Calu3 (cell line): ENCODE measurements around the gene BCAN. TPM values are rescaled to one million over a fixed set of nuclear protein-coding genes. Genes with fewer than 3 reads are reported as not detected.
A peak's percentile ranks its signal among the peaks of the same experiment; 100 is the strongest.

Source experiments
- BruUV-seq: library from RNA; stranded (reverse); fragments of 400-500 nt; replicated peaks from 2 replicates; lab custom pipeline; 2021; lab: Mats Ljungman, UMichigan
- CTCF ChIA-PET: fragments of 300-600 bp; sonication (Branson Sonifier 250); formaldehyde crosslinking; loops from one replicate; lab custom pipeline; 2022; ENCODE audit warnings: antibody characterized with exemption; lab: Charles Lee
- DNase-seq: peaks from one replicate; pipeline ENCODE4 v3.0.0; 2022
- H3K27ac Mint-ChIP-seq: one replicate; pipeline ENCODE4 v1.8.0; 2022; ENCODE audit warnings: mixed read lengths; ENCODE audit not compliant: unreplicated experiment
- H3K27me3 Mint-ChIP-seq: one replicate; pipeline ENCODE4 v1.8.0; 2022; ENCODE audit warnings: mixed read lengths; ENCODE audit not compliant: unreplicated experiment
- H3K36me3 Mint-ChIP-seq: one replicate; pipeline ENCODE4 v1.8.0; 2022; ENCODE audit warnings: mild to moderate bottlenecking, moderate library complexity, mixed read lengths; ENCODE audit not compliant: insufficient read depth, unreplicated experiment
- H3K4me1 Mint-ChIP-seq: one replicate; pipeline ENCODE4 v1.8.0; 2022; ENCODE audit warnings: mild to moderate bottlenecking, low read depth, mixed read lengths; ENCODE audit not compliant: unreplicated experiment
- H3K4me3 Mint-ChIP-seq: one replicate; pipeline ENCODE4 v1.8.0; 2022; ENCODE audit warnings: mild to moderate bottlenecking, low read depth, moderate library complexity, mixed read lengths; ENCODE audit not compliant: unreplicated experiment
- H3K9me3 Mint-ChIP-seq: one replicate; pipeline ENCODE4 v1.8.0; 2022; ENCODE audit warnings: low read depth, mixed read lengths; ENCODE audit not compliant: unreplicated experiment
- intact Hi-C: fragments of 100-400 bp; cut with micrococcal nuclease; formaldehyde crosslinking; loops from one replicate; pipeline ENCODE4 v1.10.0; 2022; ENCODE audit not compliant: unreplicated experiment
- total RNA-seq: library from RNA; stranded (reverse); gene quantifications from 2 replicates; pipeline ENCODE4 v1.2.3, GENCODE V29; 2022
- TF ChIP-seq, protein P1 (sequence below): fragments of 200-600 bp; IDR thresholded peaks from one replicate; pipeline ENCODE4 v1.8.0; 2022; ENCODE audit warnings: antibody characterized with exemption; ENCODE audit not compliant: unreplicated experiment

The BCAN gene
- total RNA-seq, 1 experiment from 2014 or later, result not detected

DNA sequence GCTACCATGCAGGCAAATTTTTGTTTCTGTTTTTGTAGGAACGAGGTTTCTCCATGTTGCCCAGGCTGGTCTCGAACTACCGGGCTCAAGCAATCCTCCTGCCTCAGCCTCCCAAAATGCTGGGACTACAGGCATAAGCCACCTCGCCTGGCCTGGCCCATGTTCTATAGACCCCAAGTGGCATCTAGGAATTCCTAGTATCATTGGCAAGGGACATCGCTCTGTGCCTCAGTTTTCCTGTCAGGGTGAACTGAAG, 20.8 kb downstream of the BCAN start:
- peaks cover 81% of the 10 kb centered on the region for H3K4me1 Mint-ChIP-seq
- TF ChIP-seq, protein P1, sequence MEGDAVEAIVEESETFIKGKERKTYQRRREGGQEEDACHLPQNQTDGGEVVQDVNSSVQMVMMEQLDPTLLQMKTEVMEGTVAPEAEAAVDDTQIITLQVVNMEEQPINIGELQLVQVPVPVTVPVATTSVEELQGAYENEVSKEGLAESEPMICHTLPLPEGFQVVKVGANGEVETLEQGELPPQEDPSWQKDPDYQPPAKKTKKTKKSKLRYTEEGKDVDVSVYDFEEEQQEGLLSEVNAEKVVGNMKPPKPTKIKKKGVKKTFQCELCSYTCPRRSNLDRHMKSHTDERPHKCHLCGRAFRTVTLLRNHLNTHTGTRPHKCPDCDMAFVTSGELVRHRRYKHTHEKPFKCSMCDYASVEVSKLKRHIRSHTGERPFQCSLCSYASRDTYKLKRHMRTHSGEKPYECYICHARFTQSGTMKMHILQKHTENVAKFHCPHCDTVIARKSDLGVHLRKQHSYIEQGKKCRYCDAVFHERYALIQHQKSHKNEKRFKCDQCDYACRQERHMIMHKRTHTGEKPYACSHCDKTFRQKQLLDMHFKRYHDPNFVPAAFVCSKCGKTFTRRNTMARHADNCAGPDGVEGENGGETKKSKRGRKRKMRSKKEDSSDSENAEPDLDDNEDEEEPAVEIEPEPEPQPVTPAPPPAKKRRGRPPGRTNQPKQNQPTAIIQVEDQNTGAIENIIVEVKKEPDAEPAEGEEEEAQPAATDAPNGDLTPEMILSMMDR, result no peak
- no peaks in the 10 kb centered on the region for H3K9me3 Mint-ChIP-seq
- H3K27me3 Mint-ChIP-seq, result no peaks in the 10 kb centered on the region
- no TSS peak for BruUV-seq
- intact Hi-C loops, result no loop called here
- CTCF ChIA-PET, result interaction anchor here (3.7 kb wide), 1 partner anchor 14 kb away, joined by 45 read pairs; the partner anchor contains the start of gene NES
- peak overlapping the region; percentile 2 for H3K27ac Mint-ChIP-seq
- peaks cover 38% of the 10 kb centered on the region for H3K36me3 Mint-ChIP-seq
- no peak overlapping the region for H3K4me3 Mint-ChIP-seq
- no peak for DNase-seq

DNA sequence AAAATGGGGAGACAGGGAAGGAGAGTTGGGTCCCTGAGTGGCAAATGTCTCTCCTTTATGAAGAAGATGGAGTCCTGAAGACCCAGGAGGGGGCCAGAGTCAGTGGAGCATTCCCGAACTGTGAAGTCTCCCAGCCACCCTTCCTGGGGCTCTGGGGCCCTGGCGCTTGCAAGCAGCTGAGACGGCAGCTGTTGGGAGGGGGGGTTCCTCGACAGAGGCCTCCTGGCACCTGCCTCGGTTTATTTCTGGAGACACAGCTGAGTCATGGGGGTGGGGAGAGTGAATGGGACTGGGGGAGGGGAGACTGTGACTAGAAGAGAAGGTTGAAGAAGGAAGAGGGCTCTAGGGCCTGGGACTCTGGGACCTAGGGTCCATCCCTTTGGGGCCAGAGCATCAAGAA, 21.3 kb downstream of the BCAN start:
- Mint-ChIP-seq H3K27ac (peak overlapping the region; percentile 2), H3K4me3 (no peak overlapping the region), H3K4me1 (peaks cover 81% of the 10 kb centered on the region), H3K27me3 (no peaks in the 10 kb centered on the region), H3K36me3 (peaks cover 34% of the 10 kb centered on the region), H3K9me3 (no peaks in the 10 kb centered on the region)
- BruUV-seq, result no TSS peak
- TF ChIP-seq, protein P1, result no peak
- DNase-seq, result no peak
- CTCF ChIA-PET, result no interaction called here
- intact Hi-C loops, result no loop called here

GRCh38 chr1:156664046-156664766, 22.3 kb downstream of the BCAN start:
- Mint-ChIP-seq H3K4me3 (no peak overlapping the region), H3K4me1 (peaks cover 73% of the 10 kb centered on the region), H3K27me3 (no peaks in the 10 kb centered on the region), H3K27ac (no peak overlapping the region), H3K9me3 (no peaks in the 10 kb centered on the region), H3K36me3 (peaks cover 30% of the 10 kb centered on the region)
- DNase-seq, result no peak
- CTCF ChIA-PET, result interaction anchor here (0.7 to 2.5 kb wide), 3 partner anchors 12 to 40 kb away, joined by 4 to 12 read pairs (median 5); partner anchors contain the start of gene NES
- no TSS peak for BruUV-seq
- TF ChIP-seq, protein P1, result no peak
- intact Hi-C loops, result no loop called here

GRCh38 chr1:156664767-156665411, 23.0 kb downstream of the BCAN start:
- CTCF ChIA-PET, result interaction anchor here (0.7 to 2.5 kb wide), 4 partner anchors 12 to 44 kb away, joined by 3 to 12 read pairs (median 4); partner anchors contain the start of gene NES
- Mint-ChIP-seq H3K36me3 (peaks cover 24% of the 10 kb centered on the region), H3K4me3 (no peak overlapping the region), H3K9me3 (no peaks in the 10 kb centered on the region), H3K27me3 (no peaks in the 10 kb centered on the region), H3K4me1 (peaks cover 66% of the 10 kb centered on the region), H3K27ac (peak overlapping the region; percentile 6)
- BruUV-seq, result no TSS peak
- intact Hi-C loops, result no loop called here
- DNase-seq, result peak; percentile 49
- TF ChIP-seq, protein P1, result no peak
